ENCODE measurements around the gene ULK4.
"Not testable (repeated sequence)": the region's sequence is repeated elsewhere in the genome, so short reads cannot be mapped to it uniquely, and the experiment has no call there.

The ULK4 gene

GRCh38 chr3:41418961-41419691, 542.8 kb downstream of the ULK4 start:
- H3K27me3 Mint-ChIP-seq, result no peaks in the 10 kb centered on the region
- H3K4me1 Mint-ChIP-seq, result peaks cover 5% of the 10 kb centered on the region
- no peak overlapping the region for H3K4me3 Mint-ChIP-seq
- H3K9me3 Mint-ChIP-seq, result no peaks in the 10 kb centered on the region
- ATAC-seq, result peak; percentile 8
- H3K27ac Mint-ChIP-seq, result no peak overlapping the region
- H3K36me3 Mint-ChIP-seq, result peaks cover 8% of the 10 kb centered on the region

GRCh38 chr3:41417574-41417973, 544.3 kb downstream of the ULK4 start:
- H3K9me3 Mint-ChIP-seq, result no peaks in the 10 kb centered on the region
- no peaks in the 10 kb centered on the region for H3K27me3 Mint-ChIP-seq
- no peak overlapping the region for H3K4me3 Mint-ChIP-seq
- H3K4me1 Mint-ChIP-seq, result peaks cover 5% of the 10 kb centered on the region
- ATAC-seq, result no peak
- H3K27ac Mint-ChIP-seq, result no peak overlapping the region
- H3K36me3 Mint-ChIP-seq, result peaks cover 8% of the 10 kb centered on the region

DNA sequence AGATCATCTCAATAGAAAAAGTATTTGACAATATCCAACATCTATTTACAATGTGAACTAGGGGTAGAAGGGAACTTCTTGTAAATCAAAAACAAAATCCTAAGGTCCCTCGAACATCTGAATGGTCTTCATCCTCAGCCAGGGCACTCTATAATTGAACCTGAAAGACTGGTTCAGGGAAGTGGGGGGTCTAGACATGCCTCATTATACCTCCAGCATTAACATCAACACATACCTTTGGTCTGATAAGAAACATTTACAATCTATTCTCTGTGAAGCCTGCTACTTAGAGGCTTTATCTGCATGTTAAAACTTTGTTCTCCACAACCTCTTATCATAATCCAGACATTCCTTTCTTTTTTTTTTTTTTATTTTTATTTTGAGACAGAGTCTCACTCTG, 550.8 kb downstream of the ULK4 start:
- Mint-ChIP-seq H3K9me3 (peaks cover 4% of the 10 kb centered on the region), H3K27ac (no peak overlapping the region), H3K27me3 (no peaks in the 10 kb centered on the region), H3K4me3 (no peak overlapping the region), H3K36me3 (peaks cover 14% of the 10 kb centered on the region), H3K4me1 (no peaks in the 10 kb centered on the region)
- ATAC-seq, result no peak

- ATAC-seq, result no peak
- Mint-ChIP-seq H3K36me3 (peaks cover 14% of the 10 kb centered on the region), H3K27ac (no peak overlapping the region), H3K4me1 (no peaks in the 10 kb centered on the region), H3K4me3 (no peak overlapping the region), H3K27me3 (no peaks in the 10 kb centered on the region), H3K9me3 (peaks cover 4% of the 10 kb centered on the region)
These were observed 556.4 kb downstream of the ULK4 start for GRCh38 chr3:41405466-41405865.

GRCh38 chr3:41404582-41404981, 557.3 kb downstream of the ULK4 start:
- no peak for ATAC-seq
- Mint-ChIP-seq H3K4me1 (no peaks in the 10 kb centered on the region), H3K27me3 (no peaks in the 10 kb centered on the region), H3K27ac (no peak overlapping the region), H3K36me3 (peaks cover 14% of the 10 kb centered on the region), H3K9me3 (peaks cover 4% of the 10 kb centered on the region), H3K4me3 (no peak overlapping the region)

DNA sequence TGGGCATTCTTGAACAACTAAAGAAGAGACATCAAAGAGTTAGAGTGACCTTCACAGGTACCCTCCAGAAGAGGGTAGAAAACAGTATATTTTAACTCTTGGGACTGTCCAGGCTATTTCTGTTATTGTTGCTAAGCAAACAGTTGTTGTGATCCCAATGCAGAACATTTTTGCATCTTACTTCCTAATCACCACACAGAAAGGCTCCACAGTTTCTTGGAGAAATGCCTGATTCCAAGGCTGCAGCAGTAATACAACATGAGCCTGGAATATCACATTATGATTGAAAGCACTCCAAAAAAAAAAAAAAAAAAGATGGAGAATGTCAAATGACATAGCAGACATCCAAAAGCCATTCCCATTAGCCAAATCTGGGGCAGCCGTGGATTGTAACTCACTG, 567.0 kb downstream of the ULK4 start:
- peaks cover 47% of the 10 kb centered on the region for H3K36me3 Mint-ChIP-seq
- no peak for ATAC-seq
- H3K4me1 Mint-ChIP-seq, result no peaks in the 10 kb centered on the region
- no peak overlapping the region for H3K4me3 Mint-ChIP-seq
- H3K27me3 Mint-ChIP-seq, result no peaks in the 10 kb centered on the region
- H3K9me3 Mint-ChIP-seq, result peaks cover 5% of the 10 kb centered on the region
- no peak overlapping the region for H3K27ac Mint-ChIP-seq

DNA sequence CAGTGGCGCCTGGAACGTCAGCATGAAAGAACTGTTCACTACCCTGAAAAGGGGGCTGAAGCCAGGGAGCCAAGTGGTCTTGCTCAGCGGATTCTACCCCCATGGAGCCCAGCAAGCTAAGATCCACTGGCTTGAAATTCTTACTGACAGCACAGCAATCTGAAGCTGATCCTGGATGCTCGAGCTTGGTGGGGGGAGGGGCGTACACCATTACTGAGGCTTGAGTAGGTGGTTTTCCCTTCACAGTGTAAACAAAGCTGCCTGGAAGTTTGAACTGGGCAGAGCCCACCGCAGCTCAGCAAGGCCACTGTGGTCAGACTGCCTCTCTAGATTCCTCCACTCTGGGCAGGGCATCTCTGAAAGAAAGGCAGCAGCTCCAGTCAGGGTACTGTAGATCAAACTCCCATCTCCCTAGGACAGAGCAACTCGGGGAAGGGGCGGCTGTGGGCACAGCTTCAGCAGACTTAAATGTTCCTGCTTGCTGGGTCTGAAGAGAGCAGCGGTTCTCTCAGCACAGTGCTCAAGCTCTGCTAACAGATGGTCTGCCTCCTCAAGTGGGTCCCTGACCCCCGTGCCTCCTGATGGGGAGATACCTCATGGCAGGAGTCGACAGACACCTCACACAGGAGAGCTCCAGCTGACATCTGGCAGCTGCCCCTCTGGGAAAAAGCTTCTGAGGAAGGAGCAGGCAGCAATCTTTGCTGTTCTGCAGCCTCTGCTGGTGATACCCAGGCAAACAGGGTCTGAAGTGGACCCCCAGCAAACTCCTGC, 591.0 kb downstream of the ULK4 start:
- H3K36me3 Mint-ChIP-seq, result peaks cover 31% of the 10 kb centered on the region
- not testable (repeated sequence) for H3K4me3 Mint-ChIP-seq, H3K9me3 Mint-ChIP-seq, H3K27ac Mint-ChIP-seq, H3K4me1 Mint-ChIP-seq, H3K27me3 Mint-ChIP-seq, ATAC-seq

DNA sequence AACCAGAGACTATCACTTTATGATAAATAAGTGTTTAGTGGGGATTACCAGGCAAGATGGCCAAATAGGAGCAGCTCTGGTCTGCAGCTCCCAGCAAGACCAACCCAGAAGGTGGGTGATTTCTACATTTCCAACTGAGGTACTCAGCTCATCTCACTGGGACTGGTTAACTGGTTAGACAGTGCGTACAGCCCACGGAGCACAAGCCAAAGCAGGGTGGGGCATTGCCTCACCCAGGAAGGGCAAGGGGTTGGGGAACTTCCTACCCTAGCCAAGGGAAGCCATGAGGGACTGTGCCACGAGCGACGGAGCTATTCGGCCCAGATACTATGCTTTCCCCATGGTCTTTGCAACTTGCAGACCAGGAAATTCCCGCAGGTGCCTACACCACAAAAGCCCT, 591.6 kb downstream of the ULK4 start:
- Mint-ChIP-seq H3K27ac (no peak overlapping the region), H3K27me3 (no peaks in the 10 kb centered on the region), H3K9me3 (peaks cover 9% of the 10 kb centered on the region), H3K36me3 (peaks cover 31% of the 10 kb centered on the region), H3K4me3 (no peak overlapping the region), H3K4me1 (no peaks in the 10 kb centered on the region)
- ATAC-seq, result no peak

DNA sequence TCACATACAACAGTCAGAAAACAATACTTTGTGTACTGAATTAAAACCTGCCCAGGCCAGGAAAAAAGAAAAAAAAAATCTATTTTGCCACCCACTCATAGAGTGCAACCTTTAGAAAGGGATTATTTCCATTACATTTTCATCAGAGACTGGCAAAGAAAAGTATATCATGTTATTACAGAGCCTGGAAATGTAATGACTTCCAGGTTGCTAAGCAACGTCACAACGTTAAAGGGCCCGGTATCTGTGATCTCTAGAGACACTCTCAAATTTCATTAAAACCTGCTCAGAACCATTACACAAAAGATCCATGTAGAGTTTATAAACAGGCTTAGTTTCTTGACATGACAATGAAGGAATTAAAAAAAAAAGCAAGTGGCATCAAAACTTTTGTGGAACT, 592.1 kb downstream of the ULK4 start:
- Mint-ChIP-seq H3K27me3 (no peaks in the 10 kb centered on the region), H3K27ac (no peak overlapping the region), H3K4me3 (no peak overlapping the region), H3K36me3 (peaks cover 31% of the 10 kb centered on the region), H3K4me1 (no peaks in the 10 kb centered on the region), H3K9me3 (peaks cover 9% of the 10 kb centered on the region)
- no peak for ATAC-seq

DNA sequence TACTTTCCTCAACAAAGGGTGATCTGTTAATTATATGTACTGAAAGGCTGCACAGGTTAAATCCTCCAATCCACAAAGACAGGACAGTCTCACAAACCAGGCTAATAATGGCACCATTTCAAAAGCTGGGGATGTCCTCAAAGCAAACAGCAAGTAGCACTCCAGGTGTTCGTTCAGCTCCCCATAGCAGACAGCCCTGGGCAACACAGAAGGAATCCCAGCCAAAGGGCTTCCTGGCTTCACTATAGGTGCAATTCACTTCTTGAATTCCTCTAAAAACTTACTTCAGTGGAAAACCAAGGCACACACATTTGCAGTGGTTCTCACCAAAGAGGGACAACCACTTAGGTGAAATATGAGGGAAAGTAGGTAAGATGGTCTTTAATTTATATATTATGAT, 595.9 kb downstream of the ULK4 start:
- ATAC-seq, result no peak
- H3K9me3 Mint-ChIP-seq, result no peaks in the 10 kb centered on the region
- no peaks in the 10 kb centered on the region for H3K27me3 Mint-ChIP-seq
- no peaks in the 10 kb centered on the region for H3K4me1 Mint-ChIP-seq
- H3K4me3 Mint-ChIP-seq, result no peak overlapping the region
- no peak overlapping the region for H3K27ac Mint-ChIP-seq
- H3K36me3 Mint-ChIP-seq, result peaks cover under 1% of the 10 kb centered on the region

GRCh38 chr3:41364736-41365135, 597.2 kb downstream of the ULK4 start:
- Mint-ChIP-seq H3K4me3 (no peak overlapping the region), H3K4me1 (no peaks in the 10 kb centered on the region), H3K27me3 (no peaks in the 10 kb centered on the region), H3K27ac (no peak overlapping the region), H3K9me3 (no peaks in the 10 kb centered on the region), H3K36me3 (peaks cover 12% of the 10 kb centered on the region)
- ATAC-seq, result no peak

DNA sequence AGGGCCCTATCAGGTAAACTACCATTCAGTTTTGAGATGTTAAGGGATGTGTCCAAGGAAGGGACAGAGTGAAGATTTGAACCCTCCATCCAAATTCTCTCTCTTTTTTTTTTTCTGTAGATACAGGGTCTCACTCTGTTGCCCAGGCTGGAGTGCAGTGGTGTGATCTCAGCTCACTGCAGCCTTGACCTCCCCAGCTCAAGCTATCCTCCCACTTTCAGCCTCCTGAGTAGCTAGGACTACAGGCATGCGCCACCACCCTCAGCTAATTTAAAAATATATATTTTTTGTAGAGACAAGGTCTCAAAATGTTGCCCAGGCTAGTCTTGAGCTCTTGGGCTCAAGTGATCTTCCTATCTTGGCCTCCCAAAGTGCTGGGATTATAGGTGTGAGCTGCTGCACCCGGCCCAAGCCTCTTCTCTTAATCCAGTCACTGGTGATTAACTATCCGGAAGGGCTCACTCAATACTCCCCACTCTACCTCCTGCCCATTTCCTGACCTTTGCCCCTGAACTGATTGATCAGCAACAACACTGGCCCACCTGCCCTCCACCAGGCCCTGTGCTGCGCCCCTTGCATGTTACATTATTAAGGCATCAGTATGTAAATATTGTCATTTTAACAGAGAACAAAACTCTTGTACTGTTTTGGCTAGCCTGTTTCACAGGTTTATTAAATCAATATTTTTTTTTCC, 597.9 kb downstream of the ULK4 start:
- H3K27ac Mint-ChIP-seq, result no peak overlapping the region
- no peaks in the 10 kb centered on the region for H3K4me1 Mint-ChIP-seq
- no peak for ATAC-seq
- H3K4me3 Mint-ChIP-seq, result no peak overlapping the region
- no peaks in the 10 kb centered on the region for H3K9me3 Mint-ChIP-seq
- peaks cover 20% of the 10 kb centered on the region for H3K36me3 Mint-ChIP-seq
- no peaks in the 10 kb centered on the region for H3K27me3 Mint-ChIP-seq

DNA sequence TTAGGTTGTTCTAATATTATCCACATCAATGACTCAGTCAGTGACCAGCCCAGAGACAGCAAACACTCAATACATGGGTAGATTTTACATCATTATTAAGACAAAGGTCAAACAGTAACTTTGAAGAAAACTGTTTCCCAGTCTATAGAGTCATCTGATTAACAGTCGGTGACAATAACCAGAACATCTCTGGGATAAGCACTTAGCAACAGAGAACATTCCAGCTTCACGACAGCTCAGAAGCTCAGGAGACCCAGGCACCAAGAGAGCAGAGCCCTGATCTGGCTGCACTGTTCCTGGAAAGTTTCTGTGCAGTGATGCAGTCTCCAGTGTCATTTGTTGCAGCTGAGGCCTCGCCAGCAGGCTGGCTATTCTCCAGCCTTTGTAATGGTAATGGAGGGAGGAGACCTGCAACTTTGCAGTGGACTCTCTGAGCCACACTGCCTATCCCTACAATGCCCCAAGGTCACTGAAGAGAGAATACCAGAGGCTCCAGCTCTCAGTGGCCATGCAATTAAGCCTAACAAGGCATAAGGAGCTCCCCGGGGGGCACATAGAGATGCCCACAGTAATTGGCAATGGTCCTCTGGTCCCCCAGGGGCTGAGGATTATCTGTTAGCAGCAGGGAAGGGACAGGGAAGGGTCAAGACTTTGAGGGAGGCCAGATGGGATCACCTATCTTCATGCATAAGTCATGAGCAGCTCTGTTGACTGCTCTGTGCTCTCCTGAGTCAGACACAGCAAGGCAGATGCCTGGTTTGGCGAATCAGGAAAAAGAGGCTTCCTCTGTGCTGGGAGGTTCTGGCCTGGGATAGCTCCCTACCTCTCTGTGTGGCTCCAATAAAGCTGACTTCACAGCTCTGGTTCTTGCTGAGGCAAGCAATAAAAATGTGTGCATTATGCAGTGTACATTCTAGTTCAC, 599.0 kb downstream of the ULK4 start:
- Mint-ChIP-seq H3K4me1 (no peaks in the 10 kb centered on the region), H3K27ac (no peak overlapping the region), H3K27me3 (no peaks in the 10 kb centered on the region), H3K36me3 (peaks cover 31% of the 10 kb centered on the region), H3K9me3 (no peaks in the 10 kb centered on the region), H3K4me3 (no peak overlapping the region)
- ATAC-seq, result peak; percentile 27

DNA sequence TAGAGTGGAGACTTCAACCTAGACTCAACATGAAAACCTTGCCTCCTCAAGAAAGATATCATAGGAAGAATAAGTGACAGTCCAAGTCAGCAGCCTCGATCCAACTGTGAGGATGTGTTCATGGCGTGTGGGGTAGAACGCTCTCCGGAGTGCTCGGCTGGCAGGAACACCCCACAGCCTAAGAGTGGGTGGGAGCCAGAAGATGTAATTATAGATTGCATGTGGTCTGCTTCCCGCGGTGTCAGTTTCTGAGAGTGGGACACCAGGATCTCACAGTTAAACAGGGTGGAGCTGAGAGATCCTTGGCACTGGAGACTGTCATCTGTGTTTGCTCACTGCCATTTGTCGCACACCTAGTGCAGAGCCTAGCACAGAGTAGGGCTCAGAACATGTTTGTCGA, 604.6 kb downstream of the ULK4 start:
- Mint-ChIP-seq H3K36me3 (peaks cover 37% of the 10 kb centered on the region), H3K9me3 (no peaks in the 10 kb centered on the region), H3K4me3 (no peak overlapping the region), H3K27ac (no peak overlapping the region), H3K4me1 (no peaks in the 10 kb centered on the region), H3K27me3 (no peaks in the 10 kb centered on the region)
- no peak for ATAC-seq

GRCh38 chr3:41356775-41357174, 605.1 kb downstream of the ULK4 start:
- Mint-ChIP-seq H3K27me3 (no peaks in the 10 kb centered on the region), H3K9me3 (no peaks in the 10 kb centered on the region), H3K36me3 (peaks cover 37% of the 10 kb centered on the region), H3K4me1 (no peaks in the 10 kb centered on the region), H3K27ac (no peak overlapping the region), H3K4me3 (no peak overlapping the region)
- no peak for ATAC-seq

Measured in stimulated activated memory B cell treated with anti-CD40 and anti-IgM and Interleukin-4, amounts not matched to agents 10 μg/mL and 1 μg/mL and 100 μg/mL, for 72 hours (primary cell).